Stimulated activated CD8-positive, alpha-beta memory T cell treated with anti-CD3 and anti-CD28 coated beads, Interleukin-12 subunit alpha, Interleukin-12 subunit beta, amount 100 ng/mL, for 1 hour (primary cell): ENCODE measurements around the gene TBC1D8B.
A peak's percentile ranks its signal among the peaks of the same experiment; 100 is the strongest.
"Not testable (repeated sequence)": the region's sequence is repeated elsewhere in the genome, so short reads cannot be mapped to it uniquely, and the experiment has no call there.

Source experiments
- DNase-seq: peaks from one replicate; pipeline ENCODE4 v3.0.0-alpha.2; 2020; ENCODE audit warnings: low read depth

The TBC1D8B gene

DNA sequence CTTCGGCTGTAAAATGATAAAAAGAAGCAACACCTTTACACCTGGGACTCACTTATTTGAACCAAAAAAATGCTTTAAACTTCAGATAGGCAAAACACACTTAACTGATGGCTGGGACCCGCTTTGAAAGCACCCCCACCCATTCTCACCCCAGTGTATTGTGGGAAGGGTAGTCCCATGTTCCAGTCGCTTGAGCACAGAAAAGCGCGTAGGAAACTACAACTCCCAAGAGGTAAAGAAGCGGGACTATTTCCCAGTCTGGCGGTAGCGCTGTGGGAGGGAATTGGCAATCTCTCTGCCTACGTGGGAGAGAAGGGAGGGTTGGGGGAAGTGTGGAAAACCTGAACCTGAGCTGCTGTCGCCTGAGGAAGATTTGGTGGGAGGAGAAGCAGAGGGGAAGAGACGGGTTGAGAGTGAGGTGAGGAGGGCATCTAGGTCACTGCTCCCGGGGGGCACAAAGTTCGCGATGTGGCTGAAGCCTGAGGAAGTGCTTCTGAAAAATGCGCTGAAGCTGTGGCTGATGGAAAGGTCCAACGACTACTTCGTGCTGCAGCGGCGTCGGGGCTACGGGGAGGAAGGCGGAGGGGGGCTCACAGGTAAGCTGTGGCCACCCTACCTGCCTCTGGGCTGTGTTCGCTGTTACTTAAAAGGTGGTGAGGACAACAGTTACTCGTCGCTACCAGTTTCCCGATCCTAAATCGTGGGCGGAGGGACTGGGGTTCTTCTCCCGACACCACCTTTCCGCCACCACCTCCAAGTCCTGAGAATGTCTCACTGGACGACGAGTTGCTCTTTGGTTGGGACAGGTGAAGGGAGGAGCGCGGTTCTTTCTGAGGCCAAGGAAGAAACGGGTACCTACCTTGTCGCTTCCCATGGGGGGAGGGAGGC lies at the start of gene TBC1D8B:
TBC1D8B (plus strand) TSS at position 286 of the 888 bp plus-strand sequence; CDS start at position 467, 181 bp downstream.
- DNase-seq = no peak

DNA sequence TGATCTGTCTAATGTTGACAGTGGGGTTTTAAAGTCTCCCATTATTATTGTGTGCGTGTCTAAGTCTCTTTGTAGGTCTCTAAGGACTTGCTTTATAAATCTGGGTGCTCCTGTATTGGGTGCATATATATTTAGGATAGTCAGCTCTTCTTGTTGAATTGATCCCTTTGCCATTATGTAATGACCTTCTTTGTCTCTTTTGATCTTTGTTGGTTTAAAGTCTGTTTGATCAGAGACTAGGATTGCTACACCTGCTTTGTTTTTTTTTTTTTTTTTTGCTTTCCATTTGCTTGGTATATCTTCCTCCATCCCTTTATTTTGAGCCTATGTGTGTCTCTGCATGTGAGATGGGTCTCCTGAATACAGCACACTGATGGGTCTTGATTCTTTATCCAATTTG lies 33.2 kb upstream of the TBC1D8B start:
- DNase-seq = not testable (repeated sequence)

DNA sequence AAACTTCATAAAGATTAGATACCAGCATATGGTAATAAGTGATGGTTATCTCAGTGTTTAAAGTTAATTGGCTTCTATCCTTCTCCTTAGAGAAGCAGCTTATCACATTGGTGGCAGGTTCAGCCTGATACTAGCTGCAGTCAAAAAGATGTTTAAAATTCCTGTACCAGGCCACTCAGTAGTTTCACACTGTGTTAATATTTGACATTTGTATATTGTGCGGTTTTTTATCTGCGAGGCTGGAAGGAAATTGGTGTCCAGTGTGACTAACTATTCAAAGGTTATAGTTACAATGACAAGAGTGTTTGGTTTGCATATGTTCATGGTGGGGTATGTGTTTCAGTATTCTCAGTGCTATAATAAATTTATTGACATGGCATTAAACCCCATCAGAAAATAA lies 27.5 kb upstream of the TBC1D8B start:
- no peak for DNase-seq

DNA sequence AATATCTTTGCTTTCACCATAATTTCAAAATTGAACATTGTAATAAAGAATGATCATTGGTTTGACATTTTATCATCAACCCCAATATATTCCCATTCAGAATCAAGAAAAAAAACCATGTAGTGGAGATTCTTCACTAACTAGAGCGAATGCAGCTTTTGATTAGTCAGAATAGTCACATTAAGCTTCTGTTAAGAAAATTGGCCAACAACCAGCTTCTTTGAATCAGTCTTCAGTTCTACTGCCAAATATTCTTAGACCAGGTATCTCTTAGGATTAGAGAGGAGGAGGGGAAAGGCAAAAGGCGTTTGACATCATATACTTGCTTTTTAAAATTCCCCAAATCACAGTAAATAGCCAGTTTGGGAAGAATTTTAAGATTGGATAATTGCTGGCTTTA lies 22.2 kb upstream of the TBC1D8B start:
- DNase-seq = no peak

DNA sequence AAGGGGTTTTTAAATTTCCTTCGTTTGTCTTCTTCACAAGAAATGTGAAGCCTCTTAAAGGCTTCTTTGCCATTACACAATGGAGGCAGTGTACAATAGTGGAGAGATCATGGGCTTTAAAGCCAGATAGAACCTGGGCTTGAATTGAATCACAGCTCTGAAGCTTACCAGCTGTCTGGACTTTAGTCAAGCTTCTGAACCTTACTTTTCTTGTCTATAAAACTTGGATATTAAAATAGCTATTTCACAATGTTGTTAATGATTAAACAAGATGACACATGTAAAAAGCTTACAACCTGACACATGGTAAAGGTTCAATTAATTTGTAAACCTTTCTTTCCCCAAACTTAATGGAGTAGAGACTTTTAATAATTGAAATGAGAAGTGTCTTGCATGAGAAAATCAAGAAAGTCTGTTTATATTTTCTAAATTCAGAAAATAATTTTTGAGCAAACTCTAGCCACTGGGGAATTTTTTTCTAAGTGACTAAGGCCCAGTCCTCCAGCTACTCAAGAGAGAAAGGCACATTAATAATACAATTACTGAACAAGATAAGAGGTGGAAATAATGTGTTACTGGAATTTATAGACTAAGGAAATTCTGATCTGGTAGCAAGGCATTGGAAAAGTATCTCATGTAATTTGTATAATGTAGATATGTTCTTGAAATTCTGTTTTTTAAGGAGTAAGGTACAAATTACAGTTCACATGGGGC lies 21.7 kb upstream of the TBC1D8B start:
- DNase-seq = no peak

DNA sequence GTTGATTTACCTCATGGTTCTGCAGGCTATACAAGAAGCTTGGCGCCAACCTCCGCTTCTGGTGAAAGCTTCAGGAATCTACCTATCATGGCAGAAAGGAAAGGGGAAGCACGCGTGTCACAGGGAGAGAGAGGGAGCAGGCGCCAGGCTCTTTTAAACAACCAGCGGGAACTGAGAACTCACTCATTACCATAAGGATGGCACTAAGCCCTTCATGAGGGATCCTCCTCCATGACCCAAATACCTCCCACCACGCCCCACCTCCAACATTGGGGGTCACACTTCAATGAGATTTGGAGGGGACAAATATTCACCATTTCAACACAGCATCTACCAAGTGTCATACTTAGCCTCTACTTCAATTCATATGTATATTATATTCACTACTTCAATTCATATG lies 18.8 kb upstream of the TBC1D8B start:
- no peak for DNase-seq

DNA sequence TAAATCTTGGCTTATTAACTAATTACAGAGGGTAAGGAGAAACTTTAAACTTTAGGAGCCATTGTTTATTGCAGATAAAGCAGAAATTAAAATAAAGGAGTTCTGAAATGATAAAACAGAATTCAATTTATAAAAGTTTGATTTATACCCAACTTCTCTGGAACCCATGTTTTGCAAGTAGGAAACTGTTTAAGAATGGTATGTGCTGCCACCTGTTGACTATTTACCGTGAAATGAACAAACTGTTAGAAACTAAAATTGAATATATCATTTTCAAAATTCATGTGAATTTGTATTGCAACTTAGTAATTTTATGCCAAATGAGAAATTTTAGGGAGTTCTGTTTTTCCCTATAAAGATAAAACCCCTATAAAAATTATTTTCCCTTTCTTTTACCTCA lies 11.0 kb upstream of the TBC1D8B start:
- no peak for DNase-seq

DNA sequence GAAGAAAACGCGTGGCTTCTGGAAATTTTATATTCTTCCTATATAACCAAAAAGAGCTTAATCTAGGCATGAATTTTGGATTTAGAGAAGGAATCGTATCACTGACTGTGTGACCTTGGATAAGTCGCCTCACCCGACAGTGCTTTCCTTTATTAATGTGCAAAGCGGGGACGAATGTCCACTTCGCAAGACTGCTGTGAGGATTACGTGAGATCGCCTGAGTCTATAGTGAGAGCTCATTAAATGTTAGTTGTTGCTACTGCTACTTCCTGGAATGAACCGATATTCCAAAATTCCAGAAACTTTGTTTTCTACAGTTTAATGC lies 448 bp upstream of the TBC1D8B start:
- no peak for DNase-seq

DNA sequence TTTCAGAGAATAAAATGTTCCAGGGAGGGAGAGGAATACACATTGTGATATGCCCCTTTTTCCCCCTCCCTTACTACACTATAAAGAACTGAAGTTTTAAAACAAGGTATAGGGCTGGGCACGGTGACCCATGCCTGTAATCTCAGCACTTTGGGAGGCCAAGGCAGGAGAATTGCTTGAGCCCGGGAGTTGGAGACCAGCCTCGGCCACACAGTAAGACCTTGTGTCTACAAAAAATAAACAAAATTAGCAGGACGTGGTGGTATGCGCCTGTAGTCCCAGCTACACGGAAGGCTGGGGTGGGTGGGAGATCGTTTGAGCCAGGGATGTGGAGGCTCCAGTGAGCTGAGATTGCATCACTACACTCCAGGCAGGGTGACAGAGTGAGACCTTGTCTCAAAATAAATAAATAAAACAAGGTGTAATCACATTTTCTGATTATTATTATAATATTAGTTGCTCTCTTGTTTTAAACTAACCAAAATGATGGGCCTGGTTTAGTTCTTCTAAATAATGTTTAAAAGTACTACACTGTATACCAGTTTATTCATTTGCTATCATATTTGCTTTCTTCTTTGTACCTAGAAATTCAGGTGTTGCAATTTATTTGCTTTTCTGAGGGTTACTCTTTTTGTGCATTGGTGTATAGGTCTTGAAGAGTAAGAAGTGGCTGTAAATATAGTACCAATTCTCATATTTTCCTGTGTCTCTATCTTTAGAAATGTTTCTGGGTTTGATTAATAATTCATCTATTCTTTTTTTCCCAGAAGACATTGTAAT lies 8.8 kb downstream of the TBC1D8B start:
- no peak for DNase-seq

DNA sequence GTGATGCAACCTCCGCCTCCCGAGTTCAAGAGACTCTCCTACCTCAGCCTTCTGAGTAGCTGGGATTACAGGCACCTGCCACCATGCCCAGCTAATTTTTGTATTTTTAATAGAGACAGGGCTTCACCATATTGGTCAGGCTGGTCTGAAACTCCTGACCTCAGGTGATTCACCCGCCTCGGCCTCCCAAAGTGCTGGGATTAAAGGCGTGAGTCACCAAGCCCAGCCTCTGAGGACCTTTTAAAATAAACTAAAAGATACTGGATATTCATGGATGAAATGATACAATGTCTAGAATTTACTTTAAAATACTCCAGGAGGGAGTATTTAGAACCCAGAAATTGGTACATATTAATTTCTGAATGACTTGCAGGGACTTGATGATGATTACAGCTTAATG lies 10.5 kb downstream of the TBC1D8B start:
- DNase-seq = not testable (repeated sequence)

DNA sequence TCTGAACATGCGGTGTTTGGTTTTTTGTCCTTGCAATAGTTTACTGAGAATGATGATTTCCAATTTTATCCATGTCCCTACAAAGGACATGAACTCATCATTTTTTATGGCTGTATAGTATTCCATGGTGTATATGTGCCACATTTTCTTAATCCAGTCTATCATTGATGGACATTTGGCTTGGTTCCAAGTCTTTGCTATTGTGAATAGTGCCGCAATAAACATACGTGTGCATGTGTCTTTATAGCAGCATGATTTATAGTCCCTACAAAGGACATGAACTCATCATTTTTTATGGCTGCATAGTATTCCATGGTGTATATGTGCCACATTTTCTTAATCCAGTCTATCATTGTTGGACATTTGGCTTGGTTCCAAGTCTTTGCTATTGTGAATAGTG lies 11.6 kb downstream of the TBC1D8B start:
- not testable (repeated sequence) for DNase-seq

DNA sequence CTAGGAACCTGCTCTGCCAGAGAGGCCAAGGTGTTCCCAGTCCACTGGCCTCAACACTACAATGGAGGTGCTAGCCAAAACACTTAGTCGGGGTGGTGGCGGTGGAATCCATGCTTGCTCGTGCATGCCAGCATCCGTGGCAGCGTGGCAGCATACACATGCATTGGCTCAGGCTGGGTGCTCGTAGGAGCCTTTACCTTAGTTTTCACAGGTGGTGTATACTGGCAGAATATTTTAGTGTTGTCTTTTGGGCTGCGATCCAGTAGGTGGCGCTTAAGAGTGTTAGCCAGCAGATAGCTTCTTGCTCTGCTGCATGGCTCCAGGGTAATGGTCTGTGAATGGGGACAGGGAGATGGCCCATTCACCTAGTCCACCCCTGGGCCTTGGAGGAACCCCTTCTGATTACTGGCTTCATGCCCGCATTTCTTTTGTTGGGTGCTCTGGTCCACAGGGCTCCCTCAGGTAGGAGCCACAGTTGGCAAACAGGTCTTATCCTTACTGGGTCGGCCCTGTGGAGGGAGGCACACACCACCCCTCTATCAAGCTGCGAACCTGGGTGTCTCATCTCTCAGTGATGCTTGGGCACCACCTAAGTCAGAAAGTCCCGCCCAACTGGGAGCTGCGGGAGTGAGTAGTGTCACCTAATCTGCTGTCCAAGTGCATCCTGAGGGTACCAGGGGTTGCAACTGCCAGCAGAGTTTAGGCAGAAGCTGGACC lies 60.7 kb downstream of the TBC1D8B start:
- DNase-seq = no peak

DNA sequence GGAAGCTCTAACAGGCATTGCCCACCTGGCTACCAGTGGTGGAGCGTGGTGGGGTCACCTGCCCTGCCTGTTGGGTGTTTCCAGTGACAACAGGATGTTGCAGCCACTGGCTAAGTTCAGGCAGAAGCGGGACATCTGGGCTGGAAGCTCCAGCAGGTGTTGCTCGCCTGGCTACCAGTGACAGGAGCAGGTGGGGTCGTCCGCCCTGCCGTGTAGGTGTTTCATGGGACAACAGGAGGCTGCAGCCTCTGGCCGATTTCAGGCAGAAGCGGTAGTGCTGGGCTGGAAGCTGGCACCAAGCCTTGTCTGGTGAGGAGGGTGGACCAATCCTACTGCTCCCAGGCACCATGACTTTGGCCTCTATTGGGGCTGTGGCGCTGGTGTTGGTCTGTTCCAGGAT lies 61.2 kb downstream of the TBC1D8B start:
- DNase-seq = no peak

DNA sequence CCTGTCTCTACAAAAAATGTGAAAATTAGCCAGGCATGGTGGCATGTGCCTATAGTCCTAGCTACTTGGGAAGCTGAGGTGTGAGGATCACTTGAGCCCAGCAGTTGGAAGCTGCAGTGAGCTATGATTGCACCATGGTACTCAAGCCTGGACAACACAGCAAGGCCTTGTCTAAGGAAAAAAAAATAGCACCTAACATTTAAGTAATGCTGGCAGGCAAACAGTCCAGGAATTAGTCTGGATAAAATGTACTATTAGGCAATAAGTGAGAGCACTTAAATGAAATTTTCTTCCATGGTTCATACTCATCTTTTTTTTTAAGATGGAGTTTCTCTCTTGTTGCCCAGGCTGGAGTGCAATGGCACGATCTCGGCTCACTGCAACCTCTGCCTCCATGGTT lies 70.3 kb downstream of the TBC1D8B start:
- not testable (repeated sequence) for DNase-seq

DNA sequence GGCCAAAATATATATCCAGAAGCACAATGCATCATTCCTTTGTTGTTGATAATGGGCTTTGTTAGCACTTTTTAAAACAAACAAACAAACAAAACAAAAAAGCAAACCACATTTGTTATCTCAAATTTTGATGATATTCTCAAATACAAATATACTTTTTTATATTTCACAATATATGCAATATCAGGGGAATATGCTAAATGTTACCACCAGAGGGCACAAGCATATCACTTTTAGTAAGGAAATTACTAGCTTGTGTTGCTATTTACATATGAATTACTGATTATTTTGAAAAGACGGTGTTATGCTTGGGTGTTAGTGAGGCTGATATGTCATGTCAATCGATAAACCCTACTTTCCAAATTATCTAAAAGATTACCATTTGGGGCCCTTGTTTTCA lies 71.6 kb downstream of the TBC1D8B start:
- DNase-seq = no peak

DNA sequence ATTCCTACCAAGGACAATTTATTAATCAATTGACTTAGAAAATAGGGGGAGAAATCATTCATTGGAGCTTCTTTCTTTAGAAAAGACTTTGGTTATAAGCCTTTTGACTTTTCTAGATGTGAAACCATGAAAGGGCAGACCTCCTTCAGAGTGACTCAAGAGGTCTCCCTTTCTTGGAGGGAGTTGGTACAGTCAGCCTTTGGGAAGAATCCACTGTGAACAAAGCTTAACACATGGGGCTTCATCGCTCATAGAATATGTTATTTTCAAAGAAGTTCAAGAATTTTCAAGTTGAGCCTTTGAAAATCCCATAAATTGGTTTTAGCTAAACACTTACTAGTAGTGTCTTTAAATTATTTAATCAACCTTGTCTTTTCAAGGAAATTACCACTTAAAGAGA lies 72.7 kb downstream of the TBC1D8B start:
- DNase-seq = no peak

DNA sequence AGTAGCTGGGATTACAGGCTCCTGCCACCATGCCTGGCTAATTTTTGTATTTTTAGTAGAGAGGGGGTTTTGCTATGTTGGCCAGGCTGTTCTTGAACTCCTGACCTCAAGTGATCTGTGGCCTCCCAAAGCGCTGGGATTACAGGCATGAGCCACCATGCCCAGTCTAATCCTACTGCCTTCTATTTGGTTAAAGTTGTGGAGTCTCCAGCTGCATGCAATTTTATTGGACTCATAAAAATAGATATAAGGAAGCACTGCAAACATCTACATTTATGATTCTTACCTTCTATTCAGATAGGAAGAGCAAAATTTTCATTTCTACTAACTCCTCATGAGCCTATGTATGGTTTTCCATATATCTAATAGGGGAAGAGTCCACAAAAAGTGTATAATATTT lies 87.0 kb downstream of the TBC1D8B start:
- no peak for DNase-seq

DNA sequence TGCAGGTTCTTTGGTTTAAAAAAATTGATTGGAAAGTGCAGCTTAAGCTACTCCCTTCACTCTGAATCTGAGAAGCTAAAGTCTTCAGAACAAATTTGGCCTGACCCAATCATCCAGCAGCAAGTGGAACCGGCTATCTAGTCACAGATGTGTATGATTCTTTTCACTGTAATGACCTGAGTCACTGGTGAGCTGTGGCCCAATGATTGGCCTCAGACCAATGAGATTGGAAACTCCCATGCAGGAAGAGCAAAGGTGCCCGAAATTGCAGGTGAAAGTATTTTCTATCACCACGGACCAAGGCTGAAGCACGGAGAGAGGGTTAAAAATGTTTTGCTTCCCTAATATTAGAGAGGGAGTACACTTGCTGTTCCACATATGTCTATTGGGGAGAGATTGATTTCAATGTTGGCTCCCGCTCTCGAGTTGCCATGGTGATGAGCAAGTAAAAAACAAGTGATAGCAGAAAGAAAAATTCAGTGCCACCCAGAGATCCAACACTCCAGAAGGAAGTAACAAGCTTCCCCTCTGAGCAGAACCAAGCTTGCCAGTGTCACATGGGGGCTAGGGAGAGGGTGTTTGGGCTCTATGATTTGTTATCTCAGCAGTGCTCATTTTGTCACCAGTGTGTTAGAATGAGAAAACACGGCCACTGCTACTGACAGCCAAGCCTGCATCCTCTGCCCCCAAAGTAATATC lies 89.4 kb downstream of the TBC1D8B start:
- DNase-seq = no peak

DNA sequence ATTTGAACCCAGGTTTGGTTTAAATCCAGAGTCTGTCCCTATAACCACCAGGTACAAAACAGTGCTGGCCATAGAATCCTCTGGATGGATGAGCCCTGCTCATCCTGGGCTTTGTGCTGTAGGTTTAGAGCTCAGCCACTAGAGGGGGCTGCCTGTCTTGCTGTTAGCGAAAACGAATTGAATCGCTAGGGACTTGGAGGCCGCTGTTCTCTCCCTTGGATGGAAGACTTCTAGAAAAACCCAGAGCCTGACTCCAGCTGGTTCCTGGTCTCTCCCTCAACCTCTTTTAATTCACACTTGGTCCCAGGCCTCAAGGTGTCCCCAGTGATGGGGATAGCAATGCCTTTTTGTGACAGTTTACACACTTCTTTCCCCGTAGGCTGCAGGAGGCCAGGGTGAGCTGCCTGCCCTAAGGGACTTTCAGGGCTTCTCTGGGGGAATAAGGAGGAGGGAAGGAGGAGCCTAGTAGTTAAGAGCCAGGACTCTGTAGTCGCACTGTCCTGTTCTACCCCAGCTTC lies 92.0 kb downstream of the TBC1D8B start:
- DNase-seq = peak; percentile 22

DNA sequence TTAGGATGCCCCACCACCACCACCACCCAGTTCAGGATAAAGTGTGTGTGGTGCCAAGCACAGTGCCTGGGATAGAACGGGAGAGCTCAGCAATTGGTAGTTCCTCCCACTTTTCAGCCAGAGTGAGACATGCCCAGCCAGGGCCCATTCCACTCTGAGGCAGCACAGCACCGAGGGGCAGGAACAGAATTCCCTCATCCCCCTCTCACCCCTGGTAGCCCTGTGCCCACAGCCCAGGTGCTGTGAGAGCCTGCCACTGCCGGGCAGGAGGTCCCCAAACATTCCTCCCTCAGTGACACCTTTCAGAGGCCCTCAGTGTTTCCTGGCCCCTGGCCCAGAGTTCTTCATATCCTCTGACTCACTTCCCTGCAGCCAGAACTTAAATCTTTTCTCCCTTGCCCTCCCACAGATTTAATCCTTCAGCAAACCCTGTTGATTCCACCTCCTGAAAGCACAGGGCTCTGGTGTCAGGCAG lies 92.5 kb downstream of the TBC1D8B start:
- no peak for DNase-seq

DNA sequence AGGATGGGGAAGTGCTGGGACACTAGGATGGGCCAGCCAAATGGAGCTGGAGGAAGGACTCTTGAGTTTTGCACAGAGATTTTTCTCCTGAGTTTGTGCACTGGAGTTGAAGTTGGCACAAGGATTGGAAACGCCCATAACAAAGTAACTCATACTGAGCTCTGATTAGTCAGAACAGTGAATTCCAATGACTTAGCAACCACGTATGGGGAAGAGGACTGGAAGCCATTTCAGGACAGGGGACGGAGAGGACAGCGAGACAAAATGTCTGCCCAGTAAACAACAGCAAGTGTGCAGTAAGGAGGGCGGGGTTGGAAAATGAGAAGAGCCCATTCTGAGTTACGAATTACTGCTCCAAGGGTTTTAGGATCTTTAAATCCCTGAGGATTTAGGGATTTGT lies 94.8 kb downstream of the TBC1D8B start:
- no peak for DNase-seq
